Loucy (cell line): ENCODE results near the gene MOB1B.

Experiments used
- EZH2phosphoT487 ChIP-seq: fragments of 200-600 bp; IDR thresholded peaks from 2 replicates; pipeline ENCODE4 v1.6.1; 2018; ENCODE audit warnings: antibody characterized with exemption, mild to moderate bottlenecking, moderate library complexity, borderline replicate concordance
- TF ChIP-seq, protein P1 (sequence below): fragments of 200-600 bp; sonication (generic); conservative IDR thresholded peaks from 2 replicates; pipeline ENCODE4 v1.5.1; 2014; ENCODE audit warnings: mild to moderate bottlenecking, antibody characterized with exemption, low read length

DNA sequence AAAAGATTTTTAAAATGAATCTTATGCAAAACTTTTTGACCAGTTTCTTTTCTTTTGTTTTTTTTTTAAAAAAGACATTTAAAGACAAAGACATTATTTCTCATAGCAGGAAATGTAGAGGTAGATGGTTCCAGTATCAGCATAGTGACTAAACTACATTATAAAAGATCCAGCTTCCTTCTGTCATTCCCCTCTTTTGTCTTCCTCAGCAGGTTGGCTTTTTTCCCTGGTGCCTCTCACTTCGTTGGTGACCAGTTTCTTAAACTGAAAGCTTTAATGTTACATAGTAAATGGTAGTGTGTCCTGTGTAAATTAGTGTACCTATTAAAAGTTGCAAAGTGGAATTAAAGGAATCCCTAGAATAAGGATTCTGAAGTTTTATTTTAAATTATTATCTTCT, 127.3 kb downstream of the MOB1B start:
- TF ChIP-seq, protein P1, sequence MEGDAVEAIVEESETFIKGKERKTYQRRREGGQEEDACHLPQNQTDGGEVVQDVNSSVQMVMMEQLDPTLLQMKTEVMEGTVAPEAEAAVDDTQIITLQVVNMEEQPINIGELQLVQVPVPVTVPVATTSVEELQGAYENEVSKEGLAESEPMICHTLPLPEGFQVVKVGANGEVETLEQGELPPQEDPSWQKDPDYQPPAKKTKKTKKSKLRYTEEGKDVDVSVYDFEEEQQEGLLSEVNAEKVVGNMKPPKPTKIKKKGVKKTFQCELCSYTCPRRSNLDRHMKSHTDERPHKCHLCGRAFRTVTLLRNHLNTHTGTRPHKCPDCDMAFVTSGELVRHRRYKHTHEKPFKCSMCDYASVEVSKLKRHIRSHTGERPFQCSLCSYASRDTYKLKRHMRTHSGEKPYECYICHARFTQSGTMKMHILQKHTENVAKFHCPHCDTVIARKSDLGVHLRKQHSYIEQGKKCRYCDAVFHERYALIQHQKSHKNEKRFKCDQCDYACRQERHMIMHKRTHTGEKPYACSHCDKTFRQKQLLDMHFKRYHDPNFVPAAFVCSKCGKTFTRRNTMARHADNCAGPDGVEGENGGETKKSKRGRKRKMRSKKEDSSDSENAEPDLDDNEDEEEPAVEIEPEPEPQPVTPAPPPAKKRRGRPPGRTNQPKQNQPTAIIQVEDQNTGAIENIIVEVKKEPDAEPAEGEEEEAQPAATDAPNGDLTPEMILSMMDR, result no peak
- TF ChIP-seq EZH2phosphoT487, result no peak
